ENCODE data around the gene ERV3-1.

ERV3-1 gene

DNA sequence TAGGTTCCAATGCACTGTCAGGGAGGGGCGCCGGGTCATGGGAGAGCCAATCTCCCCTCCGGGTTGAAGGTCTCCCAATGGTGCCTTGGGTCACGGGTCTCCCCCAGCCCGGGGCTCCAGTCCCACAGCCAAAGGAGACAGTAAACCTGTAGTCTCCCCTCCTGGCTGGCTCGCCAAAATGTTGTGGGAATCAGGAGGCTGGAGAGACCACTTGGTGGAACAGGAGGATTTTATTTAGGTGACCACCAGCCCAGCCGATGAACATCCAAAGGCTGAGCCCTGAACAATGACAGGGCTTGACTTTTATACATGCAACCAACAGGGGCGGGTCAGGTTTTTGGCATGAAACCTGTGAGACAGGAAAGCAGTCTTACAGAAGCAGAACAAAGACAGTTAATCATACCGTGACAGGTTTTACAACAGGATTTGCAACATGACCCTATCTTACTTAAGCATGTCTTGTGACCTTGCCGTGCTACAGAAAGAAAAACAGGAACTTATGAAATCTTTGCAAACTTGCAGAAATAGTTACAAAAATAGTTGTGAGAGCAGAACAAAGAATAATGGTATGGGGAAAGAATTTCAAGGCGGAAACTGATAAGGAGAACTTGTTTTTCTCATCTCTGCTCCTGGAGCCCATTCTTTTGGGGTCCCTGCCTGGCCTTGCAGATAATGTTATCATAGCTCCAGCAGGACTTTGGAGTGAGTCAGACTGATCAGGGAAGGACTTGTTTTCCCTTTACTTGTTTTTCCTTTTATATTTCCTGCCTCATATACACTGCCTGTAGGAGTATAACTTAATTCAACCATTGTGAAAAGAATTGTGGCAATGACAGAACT, 7.1 kb downstream of the ERV3-1 start:
- H3K27ac ChIP-seq (ENCODE audit: low read length) = no peak overlapping the region
- H3K4me3 ChIP-seq (ENCODE audit: low read length) = no peak overlapping the region
- no peaks in the 10 kb centered on the region for H3K36me3 ChIP-seq (ENCODE audit: control insufficient read depth, insufficient read depth, low read length)
- no peaks in the 10 kb centered on the region for H3K27me3 ChIP-seq (ENCODE audit: control insufficient read depth, insufficient read depth, low read length)
- no CpG with 5 or more reads among the region's 11 CpGs for WGBS (ENCODE audit: insufficient coverage, insufficient read length)
- no peak for DNase-seq (ENCODE audit: low read depth, low spot score)
- H3K4me1 ChIP-seq (ENCODE audit: control insufficient read depth, insufficient read depth, low read length) = no peaks in the 10 kb centered on the region
- H3K9me3 ChIP-seq (ENCODE audit: control insufficient read depth, insufficient read depth, low read length) = peaks cover 1% of the 10 kb centered on the region; the same call in 1 of the 2 replicates

DNA sequence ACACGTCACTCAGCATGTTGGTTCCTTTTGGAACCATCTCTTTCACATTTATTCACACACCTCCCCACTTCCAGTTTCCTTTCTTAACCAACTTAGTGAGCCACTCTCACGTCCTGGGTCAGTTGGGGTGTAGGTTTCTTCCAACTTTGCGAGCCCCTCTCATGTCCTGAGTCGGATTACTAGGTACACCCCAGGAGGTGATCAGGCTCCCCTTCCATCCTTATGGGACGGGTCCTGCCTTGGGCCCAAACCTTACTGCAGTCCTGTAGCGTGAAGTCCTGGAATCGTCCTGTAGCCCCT, 7.7 kb downstream of the ERV3-1 start:
- H3K4me1 ChIP-seq (ENCODE audit: control insufficient read depth, insufficient read depth, low read length) = no peaks in the 10 kb centered on the region
- no CpG with 5 or more reads among the region's 7 CpGs for WGBS (ENCODE audit: insufficient coverage, insufficient read length)
- no peak for DNase-seq (ENCODE audit: low read depth, low spot score)
- H3K4me3 ChIP-seq (ENCODE audit: low read length) = no peak overlapping the region
- H3K9me3 ChIP-seq (ENCODE audit: control insufficient read depth, insufficient read depth, low read length) = peaks cover 1% of the 10 kb centered on the region; the same call in 1 of the 2 replicates
- no peaks in the 10 kb centered on the region for H3K27me3 ChIP-seq (ENCODE audit: control insufficient read depth, insufficient read depth, low read length)
- H3K27ac ChIP-seq (ENCODE audit: low read length) = no peak overlapping the region
- H3K36me3 ChIP-seq (ENCODE audit: control insufficient read depth, insufficient read depth, low read length) = no peaks in the 10 kb centered on the region

DNA sequence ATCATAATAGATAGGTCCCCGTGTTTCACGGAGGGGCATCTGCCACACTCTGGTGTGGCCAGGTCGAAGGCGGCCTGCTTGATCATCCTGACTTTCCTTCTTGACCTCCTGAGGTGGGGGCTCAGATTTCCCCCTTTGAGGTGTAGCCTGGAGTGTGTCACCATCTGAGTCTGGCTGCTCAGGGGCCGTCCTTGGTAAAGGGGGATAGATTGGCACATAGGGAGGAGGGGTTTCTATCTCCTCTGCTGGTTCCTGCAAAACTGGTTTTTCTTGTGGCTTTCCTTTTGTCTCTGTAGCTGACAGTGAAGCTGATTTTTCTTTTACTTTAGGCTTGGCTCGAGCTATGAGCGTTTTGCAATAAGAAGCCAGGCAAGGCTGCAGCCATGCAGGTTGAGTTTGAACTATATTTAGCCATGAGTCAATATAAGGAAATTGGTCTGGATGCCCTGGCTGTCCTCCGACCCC, 8.5 kb downstream of the ERV3-1 start:
- no CpG with 5 or more reads among the region's 8 CpGs for WGBS (ENCODE audit: insufficient coverage, insufficient read length)
- no peak for DNase-seq (ENCODE audit: low read depth, low spot score)
- Histone ChIP-seq H3K9me3 (ENCODE audit: control insufficient read depth, insufficient read depth, low read length) (peaks cover 1% of the 10 kb centered on the region; the same call in 1 of the 2 replicates), H3K36me3 (ENCODE audit: control insufficient read depth, insufficient read depth, low read length) (no peaks in the 10 kb centered on the region), H3K4me3 (ENCODE audit: low read length) (no peak overlapping the region), H3K27me3 (ENCODE audit: control insufficient read depth, insufficient read depth, low read length) (no peaks in the 10 kb centered on the region), H3K4me1 (ENCODE audit: control insufficient read depth, insufficient read depth, low read length) (no peaks in the 10 kb centered on the region), H3K27ac (ENCODE audit: low read length) (no peak overlapping the region)

DNA sequence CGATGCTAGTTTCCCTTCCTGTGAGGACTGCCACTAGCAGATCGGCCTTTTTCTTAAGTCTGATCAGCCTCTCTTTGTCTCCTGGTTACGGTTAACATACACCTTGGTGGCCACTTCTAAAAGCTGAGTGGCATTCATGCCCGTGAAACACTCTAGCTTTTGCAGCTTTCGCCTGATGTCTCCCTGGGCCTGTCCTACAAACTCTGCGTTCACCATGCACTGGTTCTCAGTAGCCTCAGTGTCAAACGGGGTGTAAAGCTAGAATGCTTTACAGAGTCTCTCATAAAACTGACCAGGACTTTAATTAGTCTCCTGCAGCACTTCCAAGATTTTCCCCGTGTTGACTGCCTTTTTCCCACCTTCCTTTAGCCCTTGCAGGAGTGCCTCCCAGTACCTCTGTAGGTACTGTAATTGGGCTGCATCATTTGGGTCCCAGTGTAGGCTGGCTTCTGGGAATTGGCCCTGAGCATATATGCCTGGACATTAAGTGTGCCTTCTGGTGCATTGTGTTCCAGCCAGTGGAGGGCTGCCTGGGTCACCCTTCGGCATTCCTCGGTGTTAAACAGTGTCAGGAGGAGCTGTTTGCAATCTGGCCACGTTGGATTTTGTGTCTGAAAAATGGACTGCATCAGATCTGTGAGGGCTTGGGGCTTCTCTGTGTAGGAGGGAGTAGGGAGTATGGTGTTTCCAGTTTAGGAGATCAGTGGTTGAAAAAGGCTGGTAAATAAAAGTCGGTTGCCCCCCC, 9.2 kb downstream of the ERV3-1 start:
- no CpG with 5 or more reads among the region's 12 CpGs for WGBS (ENCODE audit: insufficient coverage, insufficient read length)
- no peak overlapping the region for H3K27ac ChIP-seq (ENCODE audit: low read length)
- no peak overlapping the region for H3K4me3 ChIP-seq (ENCODE audit: low read length)
- H3K27me3 ChIP-seq (ENCODE audit: control insufficient read depth, insufficient read depth, low read length) = no peaks in the 10 kb centered on the region
- peaks cover 1% of the 10 kb centered on the region; the same call in 1 of the 2 replicates for H3K9me3 ChIP-seq (ENCODE audit: control insufficient read depth, insufficient read depth, low read length)
- no peaks in the 10 kb centered on the region for H3K4me1 ChIP-seq (ENCODE audit: control insufficient read depth, insufficient read depth, low read length)
- DNase-seq (ENCODE audit: low read depth, low spot score) = no peak
- no peaks in the 10 kb centered on the region for H3K36me3 ChIP-seq (ENCODE audit: control insufficient read depth, insufficient read depth, low read length)

DNA sequence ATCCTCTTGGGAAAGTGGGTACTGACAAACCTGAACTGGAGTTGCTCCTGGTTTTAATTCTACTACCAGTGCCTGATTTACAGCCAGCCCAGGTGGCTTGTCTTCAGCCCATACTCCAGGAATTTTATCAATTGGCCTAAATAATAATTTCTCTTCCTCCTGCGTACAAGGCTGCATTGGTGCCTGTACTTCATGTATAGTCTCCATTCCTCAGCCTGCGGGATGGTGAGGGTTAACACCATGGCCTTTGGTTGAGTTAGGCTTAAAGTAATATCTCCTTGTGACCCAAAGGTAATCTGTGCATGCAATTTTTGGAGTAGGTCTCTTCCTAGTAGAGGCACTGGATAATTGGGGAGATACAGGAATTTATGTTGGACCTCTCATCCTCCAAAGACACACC, 10.2 kb downstream of the ERV3-1 start:
- DNase-seq (ENCODE audit: low read depth, low spot score) = no peak
- WGBS (ENCODE audit: insufficient coverage, insufficient read length) = no CpG with 5 or more reads among the region's 2 CpGs
- Histone ChIP-seq H3K4me1 (ENCODE audit: control insufficient read depth, insufficient read depth, low read length) (no peaks in the 10 kb centered on the region), H3K27ac (ENCODE audit: low read length) (no peak overlapping the region), H3K9me3 (ENCODE audit: control insufficient read depth, insufficient read depth, low read length) (peaks cover 1% of the 10 kb centered on the region), H3K4me3 (ENCODE audit: low read length) (no peak overlapping the region), H3K36me3 (ENCODE audit: control insufficient read depth, insufficient read depth, low read length) (no peaks in the 10 kb centered on the region), H3K27me3 (ENCODE audit: control insufficient read depth, insufficient read depth, low read length) (no peaks in the 10 kb centered on the region)

DNA sequence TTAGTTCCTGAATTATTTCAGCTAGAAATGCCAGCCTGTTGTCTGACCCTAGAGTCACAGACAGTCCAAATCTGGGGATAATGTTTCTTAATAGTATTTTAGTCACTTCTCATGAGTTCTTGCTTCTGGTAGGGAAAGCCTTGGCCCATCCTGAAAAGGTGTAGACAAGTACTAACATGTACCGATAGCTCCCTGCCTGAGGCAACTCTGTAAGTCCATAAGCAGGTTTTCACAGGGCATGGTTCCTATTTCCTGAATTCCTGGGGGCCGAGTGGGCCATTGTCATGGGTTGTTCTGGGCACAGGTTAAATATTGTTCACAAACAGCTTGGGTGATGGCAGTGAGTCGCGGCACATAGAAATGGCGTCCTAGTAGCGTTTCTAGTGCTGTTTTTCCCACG, 12.6 kb downstream of the ERV3-1 start:
- Histone ChIP-seq H3K4me1 (ENCODE audit: control insufficient read depth, insufficient read depth, low read length) (no peaks in the 10 kb centered on the region), H3K9me3 (ENCODE audit: control insufficient read depth, insufficient read depth, low read length) (peaks cover 3% of the 10 kb centered on the region), H3K27ac (ENCODE audit: low read length) (no peak overlapping the region), H3K36me3 (ENCODE audit: control insufficient read depth, insufficient read depth, low read length) (no peaks in the 10 kb centered on the region), H3K27me3 (ENCODE audit: control insufficient read depth, insufficient read depth, low read length) (no peaks in the 10 kb centered on the region), H3K4me3 (ENCODE audit: low read length) (no peak overlapping the region)
- WGBS (ENCODE audit: insufficient coverage, insufficient read length) = no CpG with 5 or more reads among the region's 7 CpGs
- no peak for DNase-seq (ENCODE audit: low read depth, low spot score)

DNA sequence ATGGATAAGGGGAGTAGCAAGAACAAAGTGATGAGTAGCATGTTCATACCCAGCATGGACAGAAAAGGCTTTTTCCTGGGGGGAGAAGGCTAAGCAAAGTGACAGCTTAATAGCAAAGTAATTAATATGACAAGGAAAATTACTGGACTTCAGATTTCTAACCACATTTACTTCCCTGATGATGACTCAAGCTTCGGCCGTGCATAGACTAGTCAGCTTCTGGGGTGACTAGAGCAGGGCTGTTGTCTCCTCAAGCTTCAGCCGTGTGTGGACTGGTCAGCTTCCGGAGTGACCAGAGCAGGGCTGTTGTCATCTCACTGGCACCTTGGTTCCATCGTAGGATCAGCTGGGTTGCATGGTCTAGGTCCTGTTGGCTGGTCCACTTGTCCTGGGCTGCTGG, 13.5 kb downstream of the ERV3-1 start:
- Histone ChIP-seq H3K4me3 (ENCODE audit: low read length) (no peak overlapping the region), H3K27ac (ENCODE audit: low read length) (no peak overlapping the region), H3K36me3 (ENCODE audit: control insufficient read depth, insufficient read depth, low read length) (no peaks in the 10 kb centered on the region), H3K4me1 (ENCODE audit: control insufficient read depth, insufficient read depth, low read length) (no peaks in the 10 kb centered on the region), H3K27me3 (ENCODE audit: control insufficient read depth, insufficient read depth, low read length) (no peaks in the 10 kb centered on the region), H3K9me3 (ENCODE audit: control insufficient read depth, insufficient read depth, low read length) (peaks cover 3% of the 10 kb centered on the region)
- no peak for DNase-seq (ENCODE audit: low read depth, low spot score)
- no CpG with 5 or more reads among the region's 5 CpGs for WGBS (ENCODE audit: insufficient coverage, insufficient read length)

DNA sequence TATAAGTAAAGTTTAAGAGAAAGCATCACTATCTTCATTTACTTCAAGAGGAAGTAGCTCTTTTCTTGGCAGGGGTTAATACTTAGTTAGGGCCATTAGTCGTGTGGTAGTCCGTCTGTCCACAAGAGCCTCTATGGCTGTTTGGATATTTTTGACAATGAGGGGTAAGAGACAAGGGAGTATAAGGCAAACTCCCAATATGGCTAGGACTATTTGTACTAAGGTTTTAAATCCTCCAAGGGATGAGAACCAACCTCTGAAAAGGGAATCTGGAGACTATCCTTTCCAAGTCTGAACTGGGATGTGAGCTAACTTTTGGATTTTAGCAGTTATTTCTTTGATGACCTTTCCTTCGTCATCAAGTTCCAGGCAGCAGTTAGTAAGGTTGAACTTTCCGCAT, 15.6 kb downstream of the ERV3-1 start, which contains the start of gene ZNF117:
Gene ZNF117, minus strand, starts transcription at position 101 of the 400 bp plus-strand sequence.
- Histone ChIP-seq H3K27me3 (ENCODE audit: control insufficient read depth, insufficient read depth, low read length) (no peaks in the 10 kb centered on the region), H3K9me3 (ENCODE audit: control insufficient read depth, insufficient read depth, low read length) (peaks cover 3% of the 10 kb centered on the region), H3K27ac (ENCODE audit: low read length) (no peak within 1 kb of the TSS), H3K4me1 (ENCODE audit: control insufficient read depth, insufficient read depth, low read length) (no peaks in the 10 kb centered on the region), H3K36me3 (ENCODE audit: control insufficient read depth, insufficient read depth, low read length) (no peaks in the 10 kb centered on the region), H3K4me3 (ENCODE audit: low read length) (no peak within 1 kb of the TSS)
- no peak for DNase-seq (ENCODE audit: low read depth, low spot score)
- WGBS (ENCODE audit: insufficient coverage, insufficient read length) = no CpG with 5 or more reads among the region's 4 CpGs

DNA sequence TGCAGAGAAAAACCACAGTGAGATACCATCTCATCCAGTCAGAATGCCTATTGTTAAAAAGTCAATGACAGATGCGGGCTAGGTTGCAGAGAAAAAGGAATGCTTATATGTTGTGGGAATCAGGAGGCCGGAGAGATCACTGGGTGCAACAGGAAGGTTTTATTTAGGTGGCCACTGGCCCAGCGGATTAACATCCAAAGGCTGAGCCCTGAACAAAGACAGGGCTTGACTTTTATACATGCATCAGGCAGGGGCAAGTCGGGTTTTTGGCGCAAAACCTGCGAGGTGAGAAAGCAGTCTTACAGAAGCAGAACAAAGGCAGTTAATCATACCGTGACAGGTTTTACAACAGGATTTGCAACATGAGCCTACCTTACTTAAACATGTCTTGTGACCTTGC, 16.3 kb downstream of the ERV3-1 start:
- DNase-seq (ENCODE audit: low read depth, low spot score) = no peak
- H3K9me3 ChIP-seq (ENCODE audit: control insufficient read depth, insufficient read depth, low read length) = peaks cover 3% of the 10 kb centered on the region

DNA sequence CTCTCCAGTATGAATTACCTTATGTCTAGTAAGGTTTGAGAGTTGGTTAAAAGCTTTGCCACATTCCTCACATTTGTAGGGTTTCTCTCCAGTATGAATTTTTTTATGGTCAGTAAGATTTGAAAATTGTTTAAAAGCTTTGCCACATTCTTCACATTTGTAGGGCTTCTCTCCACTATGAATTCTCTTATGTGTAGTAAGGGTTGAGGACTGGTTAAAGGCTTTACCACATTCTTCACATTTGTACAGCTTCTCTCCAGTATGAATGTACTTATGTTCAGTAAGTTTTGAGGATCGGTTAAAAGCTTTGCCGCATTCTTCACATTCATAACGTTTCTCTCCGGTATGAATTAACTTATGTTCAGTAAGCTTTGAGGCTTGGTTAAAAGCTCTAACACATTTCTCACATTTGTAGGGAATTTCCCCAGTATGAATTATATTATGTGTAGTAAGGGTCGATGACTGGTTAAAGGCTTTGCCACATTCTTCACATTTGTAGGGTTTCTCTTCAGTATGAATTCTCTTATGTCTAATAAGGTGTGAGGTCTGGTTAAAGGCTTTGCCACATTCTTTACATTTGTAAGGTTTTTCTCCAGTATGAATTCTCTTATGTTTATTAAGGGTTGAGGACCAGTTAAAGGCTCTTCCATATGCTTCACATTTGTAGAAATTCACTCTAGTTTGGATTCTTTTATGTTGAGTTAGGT, 27.8 kb downstream of the ERV3-1 start:
- WGBS (ENCODE audit: insufficient coverage, insufficient read length) = no CpG with 5 or more reads among the region's 5 CpGs
- H3K9me3 ChIP-seq (ENCODE audit: control insufficient read depth, insufficient read depth, low read length) = no peaks in the 10 kb centered on the region

More for the DNA sequence above, 16.3 kb downstream of the ERV3-1 start:
- Histone ChIP-seq H3K27ac (ENCODE audit: low read length) (no peak overlapping the region), H3K4me1 (ENCODE audit: control insufficient read depth, insufficient read depth, low read length) (no peaks in the 10 kb centered on the region), H3K4me3 (ENCODE audit: low read length) (no peak overlapping the region), H3K27me3 (ENCODE audit: control insufficient read depth, insufficient read depth, low read length) (no peaks in the 10 kb centered on the region), H3K36me3 (ENCODE audit: control insufficient read depth, insufficient read depth, low read length) (no peaks in the 10 kb centered on the region)
- WGBS (ENCODE audit: insufficient coverage, insufficient read length) = no CpG with 5 or more reads among the region's 7 CpGs

More for the DNA sequence above, 27.8 kb downstream of the ERV3-1 start:
- Histone ChIP-seq H3K36me3 (ENCODE audit: control insufficient read depth, insufficient read depth, low read length) (peaks cover 2% of the 10 kb centered on the region; the same call in 1 of the 2 replicates), H3K27ac (ENCODE audit: low read length) (no peak overlapping the region), H3K4me3 (ENCODE audit: low read length) (no peak overlapping the region), H3K27me3 (ENCODE audit: control insufficient read depth, insufficient read depth, low read length) (no peaks in the 10 kb centered on the region), H3K4me1 (ENCODE audit: control insufficient read depth, insufficient read depth, low read length) (no peaks in the 10 kb centered on the region)
- DNase-seq (ENCODE audit: low read depth, low spot score) = no peak
